Body of pancreas (tissue), 4 donors: Measurements from ENCODE around the gene GPR156. TPM values are rescaled to one million over a fixed set of nuclear protein-coding genes. Genes with fewer than 3 reads are reported as not detected.
"Not testable (repeated sequence)": the region's sequence is repeated elsewhere in the genome, so short reads cannot be mapped to it uniquely, and the experiment has no call there.

Source experiments
- ATAC-seq: fragments of 150-250 bp; one replicate; pipeline ENCODE4 v1.9.1; 2016
- DNase-seq, 4 donors: peaks; one replicate each; pipeline ENCODE4 v3.0.0-alpha.2; 2019
- H3K27ac ChIP-seq, 4 donors: fragments of 200-600 bp; sonication (generic); 1 replicate in 3 of 4; 2 replicates in 1 of 4; pipeline versions ENCODE4 v1.5.1 to v1.6.1; 2016 to 2019; ENCODE audit warnings: mild to moderate bottlenecking in 1 of 4, mixed read lengths in 1 of 4, moderate library complexity in 1 of 4
- H3K27me3 ChIP-seq, 2 donors: fragments of 200-600 bp; sonication (generic); one replicate each; pipeline ENCODE4 v1.6.0; 2016; ENCODE audit warnings: mild to moderate bottlenecking in 1 of 2
- H3K36me3 ChIP-seq, 2 donors: fragments of 200-600 bp; sonication (generic); replicated peaks in 1 of 2; 2 replicates each; pipeline ENCODE4 v1.5.1; 2016; ENCODE audit warnings: low read depth in 2 of 2; ENCODE audit not compliant: insufficient read depth in 1 of 2
- H3K4me1 ChIP-seq: fragments of 200-600 bp; sonication (generic); one replicate; pipeline ENCODE4 v1.6.0; 2016
- H3K4me3 ChIP-seq, 2 donors: fragments of 200-600 bp; sonication (generic); 1 replicate in 1 of 2; 2 replicates in 1 of 2; pipeline ENCODE4 v1.5.1; 2016 to 2019
- H3K9me3 ChIP-seq, 3 donors: fragments of 200-600 bp; sonication (generic); 1 replicate in 2 of 3; 2 replicates in 1 of 3; pipeline ENCODE4 v1.5.1; 2016
- CTCF ChIP-seq, 7 experiments: fragments of 450-650 bp in 4 of 7; fragments of 200-600 bp in 3 of 7; sonication (generic) in 3 of 7; IDR thresholded peaks; one replicate each; pipeline ENCODE4 v1.5.1; 2016 to 2019; ENCODE audit warnings: antibody characterized with exemption in 7 of 7
- POLR2A ChIP-seq, 3 donors: fragments of 450-650 bp; IDR thresholded peaks; one replicate each; pipeline ENCODE4 v1.6.1; 2016; ENCODE audit warnings: antibody characterized with exemption in 3 of 3, mild to moderate bottlenecking in 2 of 3
- WGBS, 2 donors: methylation state at CpG; one replicate each; pipeline ENCODE4 v1.1.5; 2017; 5-methylcytosine and 5-hydroxymethylcytosine counted together
- intact Hi-C: fragments of 100-400 bp; cut with DNase I; formaldehyde crosslinking; loops from one replicate; pipeline ENCODE4 v1.15.1; 2023
- total RNA-seq, 2 donors: library from RNA; depleted of rRNA; stranded (reverse); fragments of >200 nt; gene quantifications; one replicate each; pipeline ENCODE4 v1.1.0, GENCODE V29; 2016

GPR156 gene
- total RNA-seq = not detected

GRCh38 chr3:120284747-120285507 is at the start of gene GPR156:
GPR156 (minus strand) TSS chr3:120285222; CDS start chr3:120244098, 41,124 bp downstream.
- 12 to 21% methylated on average over 21 to 31 of the region's 72 CpGs for WGBS, 2 donors
- TF ChIP-seq POLR2A (IDR thresholded peaks at IDR 0.05) (no peak), CTCF (IDR thresholded peaks at IDR 0.05) (peak in 1 of 7 experiments; percentile 2)
- Histone ChIP-seq H3K4me1 (peaks cover 9% of the 10 kb centered on the region), H3K9me3 (no peaks in the 10 kb centered on the region), H3K36me3 (no peaks in the 10 kb centered on the region), H3K4me3 (peak within 1 kb of the TSS in 1 of 2 donors; percentile 5), H3K27me3 (peaks cover 0 to 6% of the 10 kb centered on the region in 2 donors), H3K27ac (no peak within 1 kb of the TSS)
- intact Hi-C loops = no loop called here
- ATAC-seq (peak; percentile 48), DNase-seq (peak in 1 of 4 donors; percentile 17)

- TF ChIP-seq CTCF (IDR thresholded peaks at IDR 0.05) = no peak
- TF ChIP-seq POLR2A (IDR thresholded peaks at IDR 0.05) = no peak
- intact Hi-C loops = no loop called here
- no peaks in the 10 kb centered on the region for H3K4me1 ChIP-seq
- H3K4me3 ChIP-seq = no peak overlapping the region
- ATAC-seq (no peak), DNase-seq (no peak)
- H3K27ac ChIP-seq = no peak overlapping the region
- H3K36me3 ChIP-seq = peaks cover 12 to 23% of the 10 kb centered on the region in 2 donors
- no peaks in the 10 kb centered on the region for H3K9me3 ChIP-seq
- no peaks in the 10 kb centered on the region for H3K27me3 ChIP-seq
- 92 to 96% methylated on average over 8 of the region's 8 CpGs for WGBS, 2 donors
These were observed 47.6 kb upstream of the GPR156 start for GRCh38 chr3:120332646-120333045.

- intact Hi-C loops = no loop called here
- H3K4me3 ChIP-seq = no peak overlapping the region
- H3K9me3 ChIP-seq = no peaks in the 10 kb centered on the region
- H3K4me1 ChIP-seq = no peaks in the 10 kb centered on the region
- TF ChIP-seq POLR2A (IDR thresholded peaks at IDR 0.05) (no peak), CTCF (IDR thresholded peaks at IDR 0.05) (no peak)
- no peak overlapping the region for H3K27ac ChIP-seq
- WGBS, 2 donors = 88 to 97% methylated on average over 2 of the region's 2 CpGs
- H3K36me3 ChIP-seq = peaks cover 12 to 23% of the 10 kb centered on the region in 2 donors
- ATAC-seq (no peak), DNase-seq (no peak)
- H3K27me3 ChIP-seq = no peaks in the 10 kb centered on the region
These were observed 46.1 kb upstream of the GPR156 start for GRCh38 chr3:120331076-120331475.

- H3K9me3 ChIP-seq = no peaks in the 10 kb centered on the region
- intact Hi-C loops = no loop called here
- DNase-seq (no peak), ATAC-seq (no peak)
- H3K36me3 ChIP-seq = peaks cover 12 to 19% of the 10 kb centered on the region in 2 donors
- 36% methylated on average over 2 of the region's 2 CpGs for WGBS, 2 donors
- H3K27me3 ChIP-seq = no peaks in the 10 kb centered on the region
- no peaks in the 10 kb centered on the region for H3K4me1 ChIP-seq
- H3K27ac ChIP-seq = no peak overlapping the region
- TF ChIP-seq CTCF (IDR thresholded peaks at IDR 0.05) (no peak), POLR2A (IDR thresholded peaks at IDR 0.05) (no peak)
- no peak overlapping the region for H3K4me3 ChIP-seq
These were observed 41.8 kb upstream of the GPR156 start for GRCh38 chr3:120326784-120327183.

- no peak for ATAC-seq
These were observed 39.2 kb upstream of the GPR156 start for GRCh38 chr3:120324190-120324589.

GRCh38 chr3:120323761-120324160 is 38.7 kb upstream of the GPR156 start:
- H3K27me3 ChIP-seq, H3K9me3 ChIP-seq, ATAC-seq, H3K4me1 ChIP-seq, intact Hi-C loops, DNase-seq, H3K27ac ChIP-seq, H3K4me3 ChIP-seq, H3K36me3 ChIP-seq: not testable (repeated sequence)
- 87 to 92% methylated on average over 4 of the region's 4 CpGs for WGBS, 2 donors

More at GRCh38 chr3:120324190-120324589, 39.2 kb upstream of the GPR156 start:
- H3K36me3 ChIP-seq = peaks cover 0 to 6% of the 10 kb centered on the region in 2 donors
- no peaks in the 10 kb centered on the region for H3K4me1 ChIP-seq
- H3K27me3 ChIP-seq = no peaks in the 10 kb centered on the region
- DNase-seq = no peak
- WGBS, 2 donors = 69 to 86% methylated on average over 1 of the region's 1 CpG
- no peak for TF ChIP-seq CTCF (IDR thresholded peaks at IDR 0.05)
- TF ChIP-seq POLR2A (IDR thresholded peaks at IDR 0.05) = no peak
- no peak overlapping the region for H3K4me3 ChIP-seq
- H3K9me3 ChIP-seq = no peaks in the 10 kb centered on the region
- H3K27ac ChIP-seq = no peak overlapping the region
- intact Hi-C loops = no loop called here
